ENCODE data around the gene SDF4.

SDF4 gene

GRCh38 chr1:1210726-1211540, 20.9 kb downstream of the SDF4 start:
- no peak for DNase-seq

GRCh38 chr1:1208713-1209433, 22.9 kb downstream of the SDF4 start:
- no peak for DNase-seq

DNA sequence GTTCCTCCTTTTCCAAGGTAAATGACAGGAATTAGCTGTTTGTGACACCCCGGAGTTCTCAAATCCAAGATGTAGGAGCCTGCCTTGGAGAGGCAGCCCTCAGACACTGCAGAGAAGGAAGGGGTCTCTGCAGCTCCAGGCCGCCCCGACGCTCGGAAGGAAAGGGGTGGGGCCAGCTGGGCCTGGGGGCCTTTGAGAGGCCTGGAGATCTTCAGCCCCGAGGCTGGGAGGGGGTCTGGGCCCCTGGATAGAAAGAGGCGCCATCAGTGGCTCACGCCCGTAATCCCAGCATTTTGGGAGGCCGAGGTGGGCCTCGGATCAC, 24.3 kb downstream of the SDF4 start:
- no peak for DNase-seq

- no peak for DNase-seq
Measured at GRCh38 chr1:1206966-1207531, 24.8 kb downstream of the SDF4 start.

- no peak for DNase-seq
Measured at GRCh38 chr1:1206376-1206965, 25.3 kb downstream of the SDF4 start, which contains the start of gene TNFRSF18. TNFRSF18 (minus strand) TSS chr1:1206592; CDS start chr1:1206571, 21 bp downstream.

- DNase-seq: no peak
Measured at GRCh38 chr1:1205769-1206375, 25.9 kb downstream of the SDF4 start.

- DNase-seq: no peak
Measured at GRCh38 chr1:1204998-1205768, 26.6 kb downstream of the SDF4 start.

DNA sequence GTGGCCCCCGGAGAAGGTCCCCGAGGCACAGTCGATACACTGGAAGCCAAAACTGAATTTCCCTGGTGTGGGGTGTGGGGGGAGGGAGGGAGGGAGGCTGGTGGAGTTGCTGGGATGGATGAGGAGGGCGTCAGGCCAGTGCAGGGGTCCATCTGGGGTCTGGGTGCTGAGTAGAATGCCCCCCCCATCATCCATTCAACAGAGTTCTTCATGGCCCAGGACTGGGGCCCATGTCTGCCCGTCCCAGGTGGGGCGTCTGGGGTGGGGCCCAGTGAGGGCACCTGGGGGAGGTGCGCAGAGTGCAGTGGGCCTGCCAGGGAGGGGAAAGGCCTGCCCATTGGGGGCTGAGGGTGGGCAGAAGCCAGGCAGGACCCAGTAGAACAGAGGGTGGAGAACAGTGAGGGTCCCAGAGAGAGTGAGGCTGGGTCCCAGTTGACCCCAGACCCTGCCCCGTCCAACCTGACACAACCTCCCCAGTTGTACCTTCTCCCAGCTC, 27.3 kb downstream of the SDF4 start:
- no peak for DNase-seq

GRCh38 chr1:1203561-1204424, 28.0 kb downstream of the SDF4 start:
- no peak for DNase-seq

GRCh38 chr1:1202831-1203560, 28.8 kb downstream of the SDF4 start:
- DNase-seq: no peak

GRCh38 chr1:1200876-1201810, 30.7 kb downstream of the SDF4 start:
- no peak for DNase-seq

DNA sequence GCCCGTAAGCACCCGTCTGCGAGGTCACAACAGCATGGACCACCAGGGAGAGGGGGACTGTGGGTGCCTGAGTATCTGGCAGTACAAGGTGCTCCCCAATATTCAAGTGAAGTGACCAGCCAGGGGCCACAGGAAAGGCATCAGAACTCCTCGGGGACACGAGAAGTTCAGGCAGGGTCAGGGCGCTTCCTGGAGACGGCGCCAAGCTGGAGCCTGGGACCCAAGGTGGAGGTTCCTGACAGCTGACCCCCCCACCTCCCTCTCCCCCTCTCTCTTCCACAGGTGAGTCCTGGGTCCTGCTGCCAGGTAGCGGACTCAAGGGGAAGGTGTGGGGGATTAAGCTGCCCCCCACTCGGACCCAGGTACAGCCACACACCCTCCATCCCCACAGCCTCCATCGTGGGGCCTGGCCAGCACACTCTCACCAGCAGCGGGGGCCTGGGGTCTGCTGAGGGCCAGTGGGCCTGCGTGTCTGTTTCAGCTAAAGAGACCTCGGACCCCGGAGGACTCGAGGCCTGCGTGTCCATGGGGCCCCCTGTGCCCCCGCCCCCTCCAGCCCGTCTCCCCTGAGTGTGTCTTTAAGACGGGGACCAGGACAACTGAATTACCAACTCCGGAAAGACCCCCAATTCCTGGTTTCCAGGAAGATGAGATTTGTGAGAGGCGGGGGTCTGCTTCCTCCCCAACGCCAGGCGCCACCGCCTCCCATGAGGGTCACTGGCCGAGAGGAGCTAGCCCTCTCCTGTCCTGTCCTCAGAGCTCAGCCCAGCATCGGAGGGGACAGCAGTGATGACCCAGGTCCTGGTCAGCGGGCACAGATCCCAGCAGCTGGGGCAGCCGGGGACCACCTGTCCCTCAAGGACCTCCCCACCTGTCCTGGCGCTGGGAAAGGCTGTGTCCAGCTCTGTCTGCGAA, 31.6 kb downstream of the SDF4 start:
- no peak for DNase-seq

DNA sequence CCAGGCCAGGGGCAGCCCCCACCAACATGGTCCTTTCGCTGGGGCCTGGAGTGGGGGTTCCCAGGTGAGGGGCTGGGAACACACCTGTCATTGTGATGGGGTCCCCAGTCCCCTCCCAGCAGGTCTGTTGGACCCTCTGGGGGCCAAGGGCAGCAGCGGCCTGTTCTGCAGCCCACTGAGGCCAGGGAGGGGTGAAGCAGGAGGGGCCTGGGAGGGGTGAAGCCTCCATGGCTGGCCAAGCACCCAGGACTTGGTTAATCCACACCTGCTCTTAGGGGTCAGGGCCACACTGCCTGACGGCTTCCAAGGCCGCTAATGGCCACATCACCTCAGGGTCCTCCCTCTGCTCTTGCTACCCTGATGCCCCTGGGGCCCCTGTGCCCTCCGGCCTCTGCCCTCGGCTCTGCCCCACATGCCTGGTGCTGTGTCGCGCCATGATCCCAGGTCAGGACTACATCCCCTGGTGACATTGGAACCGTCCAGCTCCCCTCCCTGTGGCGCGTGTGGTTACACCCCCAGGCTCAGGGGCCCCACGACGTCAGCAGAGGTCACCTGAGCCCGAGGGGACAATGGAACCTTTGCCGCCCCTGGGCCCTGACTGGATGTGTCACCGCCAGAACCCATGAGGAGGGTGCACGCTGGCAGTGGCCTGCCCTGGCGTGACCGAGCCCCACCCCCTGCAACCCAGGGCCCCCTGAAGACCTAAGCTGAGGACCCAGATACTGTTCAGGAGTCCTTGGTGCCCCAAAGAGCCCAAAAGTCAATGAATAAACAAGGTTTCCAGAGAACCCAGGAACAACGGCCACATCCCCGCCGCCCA, 32.5 kb downstream of the SDF4 start:
- no peak for DNase-seq

- DNase-seq: no peak
Measured at GRCh38 chr1:1198423-1199140, 33.2 kb downstream of the SDF4 start.

GRCh38 chr1:1197551-1198422, 34.0 kb downstream of the SDF4 start:
- no peak for DNase-seq

DNA sequence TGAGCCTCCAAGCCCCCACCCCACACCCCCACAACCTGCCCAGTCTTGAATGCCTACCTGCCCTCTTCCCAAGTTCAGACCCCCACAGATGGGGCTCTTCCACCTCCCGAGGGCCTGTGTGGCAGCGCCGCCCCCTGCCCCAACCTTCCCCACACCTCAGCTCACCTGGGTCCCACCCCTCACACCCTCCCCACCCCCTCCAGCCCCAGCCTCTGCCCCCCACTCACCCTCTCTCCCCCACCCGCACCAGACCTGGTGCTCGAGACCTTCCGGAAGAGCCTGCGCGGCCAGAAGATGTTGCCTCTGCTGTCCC, 34.7 kb downstream of the SDF4 start:
- DNase-seq: no peak

Data from hippocampal formation (tissue), 2 donors.